Measurements from ENCODE around the gene OR56B1. TPM values are rescaled to one million over a fixed set of nuclear protein-coding genes. Genes with fewer than 3 reads are reported as not detected.
"Not testable (repeated sequence)": the region's sequence is repeated elsewhere in the genome, so short reads cannot be mapped to it uniquely, and the experiment has no call there.

The OR56B1 gene
- polyA plus RNA-seq, 2 of the 4 experiments (the other 2 are of a cell fraction) = not detected

DNA sequence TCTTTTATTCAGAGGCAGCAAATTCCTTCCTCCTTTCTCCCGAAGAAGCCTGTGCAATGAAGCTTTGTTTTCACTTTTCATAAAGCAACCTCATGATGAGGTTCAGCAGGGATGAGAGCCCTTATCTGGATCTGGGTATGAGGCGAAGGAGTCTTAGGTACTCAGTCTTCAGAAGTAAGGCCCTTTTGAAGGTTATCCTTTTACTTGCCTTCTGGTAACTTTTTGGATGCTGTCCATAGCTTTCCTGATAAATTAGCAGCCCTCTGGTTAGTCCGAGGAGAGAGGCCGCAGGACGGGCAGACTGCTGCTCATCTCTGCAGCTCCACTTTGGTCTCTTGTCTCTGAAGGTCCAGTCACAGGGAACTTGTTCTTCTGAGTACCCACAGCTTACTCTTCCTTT, 45.5 kb upstream of the OR56B1 start:
- no peak for ATAC-seq
- TF ChIP-seq JUNB (IDR thresholded peaks at IDR 0.05) = no peak
- TF ChIP-seq RAD21 (conservative IDR thresholded peaks at IDR 0.05 in 1 of 2, IDR thresholded peaks at IDR 0.05 in 1 of 2) = no peak
- TF ChIP-seq HEYL (CRISPR knock-in tag; IDR thresholded peaks at IDR 0.05) = no peak
- TF ChIP-seq RARB (CRISPR knock-in tag; IDR thresholded peaks at IDR 0.05) = no peak
- TF ChIP-seq HOXA7 (CRISPR knock-in tag; IDR thresholded peaks at IDR 0.05) = no peak
- TF ChIP-seq HOXB5 (CRISPR knock-in tag; IDR thresholded peaks at IDR 0.05) = no peak
- TF ChIP-seq TP53 (CRISPR knock-in tag; IDR thresholded peaks at IDR 0.05) = no peak
- TF ChIP-seq POLR2A (IDR thresholded peaks at IDR 0.05; ENCODE audit: low read length) = no peak
- no peak for TF ChIP-seq CEBPB (IDR thresholded peaks at IDR 0.05)
- TF ChIP-seq, protein P1, sequence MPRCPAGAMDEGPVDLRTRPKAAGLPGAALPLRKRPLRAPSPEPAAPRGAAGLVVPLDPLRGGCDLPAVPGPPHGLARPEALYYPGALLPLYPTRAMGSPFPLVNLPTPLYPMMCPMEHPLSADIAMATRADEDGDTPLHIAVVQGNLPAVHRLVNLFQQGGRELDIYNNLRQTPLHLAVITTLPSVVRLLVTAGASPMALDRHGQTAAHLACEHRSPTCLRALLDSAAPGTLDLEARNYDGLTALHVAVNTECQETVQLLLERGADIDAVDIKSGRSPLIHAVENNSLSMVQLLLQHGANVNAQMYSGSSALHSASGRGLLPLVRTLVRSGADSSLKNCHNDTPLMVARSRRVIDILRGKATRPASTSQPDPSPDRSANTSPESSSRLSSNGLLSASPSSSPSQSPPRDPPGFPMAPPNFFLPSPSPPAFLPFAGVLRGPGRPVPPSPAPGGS (IDR thresholded peaks at IDR 0.05) = no peak
- TF ChIP-seq, protein P2, sequence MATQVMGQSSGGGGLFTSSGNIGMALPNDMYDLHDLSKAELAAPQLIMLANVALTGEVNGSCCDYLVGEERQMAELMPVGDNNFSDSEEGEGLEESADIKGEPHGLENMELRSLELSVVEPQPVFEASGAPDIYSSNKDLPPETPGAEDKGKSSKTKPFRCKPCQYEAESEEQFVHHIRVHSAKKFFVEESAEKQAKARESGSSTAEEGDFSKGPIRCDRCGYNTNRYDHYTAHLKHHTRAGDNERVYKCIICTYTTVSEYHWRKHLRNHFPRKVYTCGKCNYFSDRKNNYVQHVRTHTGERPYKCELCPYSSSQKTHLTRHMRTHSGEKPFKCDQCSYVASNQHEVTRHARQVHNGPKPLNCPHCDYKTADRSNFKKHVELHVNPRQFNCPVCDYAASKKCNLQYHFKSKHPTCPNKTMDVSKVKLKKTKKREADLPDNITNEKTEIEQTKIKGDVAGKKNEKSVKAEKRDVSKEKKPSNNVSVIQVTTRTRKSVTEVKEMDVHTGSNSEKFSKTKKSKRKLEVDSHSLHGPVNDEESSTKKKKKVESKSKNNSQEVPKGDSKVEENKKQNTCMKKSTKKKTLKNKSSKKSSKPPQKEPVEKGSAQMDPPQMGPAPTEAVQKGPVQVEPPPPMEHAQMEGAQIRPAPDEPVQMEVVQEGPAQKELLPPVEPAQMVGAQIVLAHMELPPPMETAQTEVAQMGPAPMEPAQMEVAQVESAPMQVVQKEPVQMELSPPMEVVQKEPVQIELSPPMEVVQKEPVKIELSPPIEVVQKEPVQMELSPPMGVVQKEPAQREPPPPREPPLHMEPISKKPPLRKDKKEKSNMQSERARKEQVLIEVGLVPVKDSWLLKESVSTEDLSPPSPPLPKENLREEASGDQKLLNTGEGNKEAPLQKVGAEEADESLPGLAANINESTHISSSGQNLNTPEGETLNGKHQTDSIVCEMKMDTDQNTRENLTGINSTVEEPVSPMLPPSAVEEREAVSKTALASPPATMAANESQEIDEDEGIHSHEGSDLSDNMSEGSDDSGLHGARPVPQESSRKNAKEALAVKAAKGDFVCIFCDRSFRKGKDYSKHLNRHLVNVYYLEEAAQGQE (IDR thresholded peaks at IDR 0.05) = no peak
- TF ChIP-seq RFX5 (IDR thresholded peaks at IDR 0.05) = no peak
- no peak for TF ChIP-seq CBX8 (IDR thresholded peaks at IDR 0.05)
- TF ChIP-seq GATA3 (IDR thresholded peaks at IDR 0.05; ENCODE audit: borderline replicate concordance) = no peak
- DNase-seq (ENCODE audit: low read depth in 1 of 2, low spot score in 1 of 2) = no peak
- FAIRE-seq = no peak
- Histone ChIP-seq H3K27ac (peak overlapping the region; percentile 6 to 21; a peak in 3 of 6 replicates), H3K4me1 (no peaks in the 10 kb centered on the region; the same call in 2 of the 3 replicates), H3K9me3 (no peaks in the 10 kb centered on the region), H3K4me3 (no peak overlapping the region), H3K4me2 (peak overlapping the region; percentile 15; the same call in 1 of the 3 replicates)
- CTCF ChIA-PET = interaction anchor here (0.6 to 1.5 kb wide), 2 partner anchors 91 to 116 kb away, joined by 3 to 5 read pairs; no protein-coding TSS in a partner anchor
- 83% methylated on average over 5 of the region's 5 CpGs for WGBS (ENCODE audit: missing lambda C conversion rate)
- POLR2A ChIA-PET = no interaction called here

DNA sequence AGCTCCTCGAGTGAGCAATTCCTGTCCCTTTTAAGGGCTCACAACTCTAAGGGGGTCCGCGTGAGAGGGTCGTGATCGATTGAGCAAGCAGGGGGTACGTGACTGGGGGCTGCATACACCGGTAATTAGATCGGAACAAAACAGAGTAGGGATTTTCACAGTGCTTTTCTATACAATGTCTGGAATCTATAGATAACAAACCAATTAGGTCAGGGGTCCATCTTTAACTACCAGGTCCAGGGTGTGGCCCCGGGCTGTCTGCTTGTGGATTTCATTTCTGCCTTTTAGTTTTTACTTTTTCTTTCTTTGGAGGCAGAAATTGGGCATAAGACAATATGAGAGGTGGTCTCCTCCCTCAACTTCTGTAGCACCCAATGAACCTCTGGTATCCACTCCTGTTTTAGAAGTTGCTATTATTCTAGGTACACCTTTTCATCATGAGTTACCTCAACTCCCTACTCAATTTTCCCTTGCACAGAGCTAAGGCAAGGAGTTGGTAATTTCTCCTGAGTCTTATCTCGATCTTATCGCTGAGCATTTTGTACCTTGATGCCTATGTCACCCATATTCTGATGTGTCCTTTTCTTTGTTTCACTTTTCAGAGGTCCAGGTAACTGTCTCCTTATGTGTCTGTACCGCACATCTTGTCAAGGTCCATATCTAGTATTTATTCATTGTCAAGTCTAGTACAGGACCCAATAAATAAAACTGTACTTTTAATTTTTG, 44.8 kb upstream of the OR56B1 start:
- FAIRE-seq; ATAC-seq; H3K4me2 ChIP-seq; H3K4me3 ChIP-seq; POLR2A ChIA-PET; H3K9me3 ChIP-seq; DNase-seq (ENCODE audit: low read depth in 1 of 2, low spot score in 1 of 2); H3K4me1 ChIP-seq; H3K27ac ChIP-seq: not testable (repeated sequence)
- 71% methylated on average over 11 of the region's 12 CpGs for WGBS (ENCODE audit: missing lambda C conversion rate)
- CTCF ChIA-PET = interaction anchor here (0.6 to 1.7 kb wide), 2 partner anchors 28 to 116 kb away, joined by 3 read pairs; no protein-coding TSS in a partner anchor

DNA sequence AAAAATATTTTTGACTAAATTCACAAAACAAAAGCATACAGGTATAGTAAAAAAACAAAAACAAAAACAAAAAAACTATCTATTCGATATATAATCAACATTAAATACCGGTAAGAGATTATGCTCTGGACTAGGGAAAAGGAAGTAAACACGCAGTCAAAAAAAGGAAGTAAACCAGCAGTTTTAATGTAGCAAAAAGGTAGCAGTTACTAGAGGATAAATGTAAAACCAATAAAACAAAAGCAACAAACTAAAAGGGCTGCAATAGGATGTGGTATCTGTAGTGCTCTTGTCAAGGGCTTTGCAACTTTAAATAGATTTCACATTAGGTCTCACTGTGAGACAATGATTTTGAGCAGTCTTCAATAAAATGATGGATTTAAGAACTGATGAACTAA, 44.3 kb upstream of the OR56B1 start:
- no peak overlapping the region for H3K4me3 ChIP-seq
- POLR2A ChIA-PET = no interaction called here
- DNase-seq (ENCODE audit: low read depth in 1 of 2, low spot score in 1 of 2) = no peak
- H3K4me1 ChIP-seq = no peaks in the 10 kb centered on the region
- CTCF ChIA-PET = interaction anchor here (0.6 to 1.7 kb wide), 2 partner anchors 28 to 91 kb away, joined by 3 read pairs; no protein-coding TSS in a partner anchor
- no peak for ATAC-seq
- TF ChIP-seq POLR2A (IDR thresholded peaks at IDR 0.05; ENCODE audit: low read length) (no peak), ZSCAN20 (CRISPR knock-in tag; IDR thresholded peaks at IDR 0.05) (no peak), HES2 (IDR thresholded peaks at IDR 0.05) (no peak), RARB (CRISPR knock-in tag; IDR thresholded peaks at IDR 0.05) (no peak), SREBF2 (IDR thresholded peaks at IDR 0.05) (no peak), RCOR1 (IDR thresholded peaks at IDR 0.05; ENCODE audit: low read depth, low read length) (no peak), HMGXB4 (CRISPR knock-in tag; IDR thresholded peaks at IDR 0.05; ENCODE audit: borderline replicate concordance) (no peak), MAFK (IDR thresholded peaks at IDR 0.05; ENCODE audit: partially characterized antibody) (no peak), KDM1A (IDR thresholded peaks at IDR 0.05; ENCODE audit: low read depth) (no peak), PHF8 (IDR thresholded peaks at IDR 0.05; ENCODE audit: borderline replicate concordance, low read depth) (no peak), EP300 (IDR thresholded peaks at IDR 0.05) (no peak)
- TF ChIP-seq, protein P3, sequence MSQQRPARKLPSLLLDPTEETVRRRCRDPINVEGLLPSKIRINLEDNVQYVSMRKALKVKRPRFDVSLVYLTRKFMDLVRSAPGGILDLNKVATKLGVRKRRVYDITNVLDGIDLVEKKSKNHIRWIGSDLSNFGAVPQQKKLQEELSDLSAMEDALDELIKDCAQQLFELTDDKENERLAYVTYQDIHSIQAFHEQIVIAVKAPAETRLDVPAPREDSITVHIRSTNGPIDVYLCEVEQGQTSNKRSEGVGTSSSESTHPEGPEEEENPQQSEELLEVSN (IDR thresholded peaks at IDR 0.05; ENCODE audit: borderline replicate concordance, low read depth) = no peak
- 71% methylated on average over 3 of the region's 3 CpGs for WGBS (ENCODE audit: missing lambda C conversion rate)
- FAIRE-seq = no peak
- no peak overlapping the region for H3K4me2 ChIP-seq
- H3K9me3 ChIP-seq = no peaks in the 10 kb centered on the region
- no peak overlapping the region for H3K27ac ChIP-seq
